ENCODE measurements around the gene RIT1.

GRCh38 chr1:155941845-155942531 lies 30.8 kb upstream of the RIT1 start:
- TF ChIP-seq CTCF (IDR thresholded peaks at IDR 0.05; ENCODE audit: insufficient read depth, low read length) (no peak), POLR2AphosphoS5 (IDR thresholded peaks at IDR 0.05; ENCODE audit: low read depth) (0 out of 2 replicates have a peak, but pooled peaks have one; percentile 40), GABPA (IDR thresholded peaks at IDR 0.05; ENCODE audit: low read depth) (no peak)
- TF ChIP-seq, protein P1, sequence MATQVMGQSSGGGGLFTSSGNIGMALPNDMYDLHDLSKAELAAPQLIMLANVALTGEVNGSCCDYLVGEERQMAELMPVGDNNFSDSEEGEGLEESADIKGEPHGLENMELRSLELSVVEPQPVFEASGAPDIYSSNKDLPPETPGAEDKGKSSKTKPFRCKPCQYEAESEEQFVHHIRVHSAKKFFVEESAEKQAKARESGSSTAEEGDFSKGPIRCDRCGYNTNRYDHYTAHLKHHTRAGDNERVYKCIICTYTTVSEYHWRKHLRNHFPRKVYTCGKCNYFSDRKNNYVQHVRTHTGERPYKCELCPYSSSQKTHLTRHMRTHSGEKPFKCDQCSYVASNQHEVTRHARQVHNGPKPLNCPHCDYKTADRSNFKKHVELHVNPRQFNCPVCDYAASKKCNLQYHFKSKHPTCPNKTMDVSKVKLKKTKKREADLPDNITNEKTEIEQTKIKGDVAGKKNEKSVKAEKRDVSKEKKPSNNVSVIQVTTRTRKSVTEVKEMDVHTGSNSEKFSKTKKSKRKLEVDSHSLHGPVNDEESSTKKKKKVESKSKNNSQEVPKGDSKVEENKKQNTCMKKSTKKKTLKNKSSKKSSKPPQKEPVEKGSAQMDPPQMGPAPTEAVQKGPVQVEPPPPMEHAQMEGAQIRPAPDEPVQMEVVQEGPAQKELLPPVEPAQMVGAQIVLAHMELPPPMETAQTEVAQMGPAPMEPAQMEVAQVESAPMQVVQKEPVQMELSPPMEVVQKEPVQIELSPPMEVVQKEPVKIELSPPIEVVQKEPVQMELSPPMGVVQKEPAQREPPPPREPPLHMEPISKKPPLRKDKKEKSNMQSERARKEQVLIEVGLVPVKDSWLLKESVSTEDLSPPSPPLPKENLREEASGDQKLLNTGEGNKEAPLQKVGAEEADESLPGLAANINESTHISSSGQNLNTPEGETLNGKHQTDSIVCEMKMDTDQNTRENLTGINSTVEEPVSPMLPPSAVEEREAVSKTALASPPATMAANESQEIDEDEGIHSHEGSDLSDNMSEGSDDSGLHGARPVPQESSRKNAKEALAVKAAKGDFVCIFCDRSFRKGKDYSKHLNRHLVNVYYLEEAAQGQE (IDR thresholded peaks at IDR 0.05; ENCODE audit: insufficient replicate concordance, low read depth), result no peak
